Measurements from ENCODE around the gene WWOX.

The WWOX gene

GRCh38 chr16:79172976-79173500 lies 1073.6 kb downstream of the WWOX start:
- DNase-seq, result no peak

GRCh38 chr16:79173919-79174318 lies 1074.5 kb downstream of the WWOX start:
- no peak for DNase-seq

- DNase-seq, result no peak
These were observed 1076.0 kb downstream of the WWOX start for GRCh38 chr16:79175286-79176057.

GRCh38 chr16:79177018-79177417 lies 1077.6 kb downstream of the WWOX start:
- DNase-seq, result no peak

- no peak for DNase-seq
These were observed 1082.0 kb downstream of the WWOX start for GRCh38 chr16:79181419-79181818.

- DNase-seq, result no peak
These were observed 1083.2 kb downstream of the WWOX start for GRCh38 chr16:79182616-79183015.

- DNase-seq, result no peak
These were observed 1084.1 kb downstream of the WWOX start for GRCh38 chr16:79183571-79183970.

GRCh38 chr16:79184464-79185030 lies 1085.1 kb downstream of the WWOX start:
- no peak for DNase-seq

GRCh38 chr16:79185711-79186110 lies 1086.3 kb downstream of the WWOX start:
- DNase-seq, result no peak

GRCh38 chr16:79186196-79186595 lies 1086.7 kb downstream of the WWOX start:
- no peak for DNase-seq

- DNase-seq, result no peak
These were observed 1088.8 kb downstream of the WWOX start for GRCh38 chr16:79188115-79188738.

GRCh38 chr16:79188739-79189122 lies 1089.3 kb downstream of the WWOX start:
- DNase-seq, result no peak

- no peak for DNase-seq
These were observed 1091.1 kb downstream of the WWOX start for GRCh38 chr16:79190542-79190941.

GRCh38 chr16:79191933-79192332 lies 1092.5 kb downstream of the WWOX start:
- no peak for DNase-seq

- no peak for DNase-seq
These were observed 1093.5 kb downstream of the WWOX start for GRCh38 chr16:79192904-79193303.

GRCh38 chr16:79194291-79194690 lies 1094.8 kb downstream of the WWOX start:
- no peak for DNase-seq

- DNase-seq, result no peak
These were observed 1096.5 kb downstream of the WWOX start for GRCh38 chr16:79195938-79196337.

- no peak for DNase-seq
These were observed 1102.0 kb downstream of the WWOX start for GRCh38 chr16:79201436-79201835.

GRCh38 chr16:79202977-79203376 lies 1103.5 kb downstream of the WWOX start:
- no peak for DNase-seq

- no peak for DNase-seq
These were observed 1105.0 kb downstream of the WWOX start for GRCh38 chr16:79204486-79204885.

GRCh38 chr16:79206889-79207288 lies 1107.4 kb downstream of the WWOX start:
- no peak for DNase-seq

GRCh38 chr16:79209308-79209707 lies 1109.9 kb downstream of the WWOX start:
- DNase-seq, result no peak

- no peak for DNase-seq
These were observed 1111.2 kb downstream of the WWOX start for GRCh38 chr16:79210607-79211006.

GRCh38 chr16:79211586-79211985 lies 1112.1 kb downstream of the WWOX start:
- no peak for DNase-seq
